SH-SY5Y (cell line): ENCODE data around the gene RAPGEF1.

Experiments used
- GATA2 ChIP-seq: IDR thresholded peaks from 2 replicates; pipeline ENCODE4 v1.6.1; 2011; ENCODE audit warnings: mild to moderate bottlenecking, low read depth, low read length
- GATA3 ChIP-seq: IDR thresholded peaks from 2 replicates; pipeline ENCODE4 v1.6.1; 2011; ENCODE audit warnings: low read depth, mild to moderate bottlenecking, low read length, moderate library complexity

Gene RAPGEF1

DNA sequence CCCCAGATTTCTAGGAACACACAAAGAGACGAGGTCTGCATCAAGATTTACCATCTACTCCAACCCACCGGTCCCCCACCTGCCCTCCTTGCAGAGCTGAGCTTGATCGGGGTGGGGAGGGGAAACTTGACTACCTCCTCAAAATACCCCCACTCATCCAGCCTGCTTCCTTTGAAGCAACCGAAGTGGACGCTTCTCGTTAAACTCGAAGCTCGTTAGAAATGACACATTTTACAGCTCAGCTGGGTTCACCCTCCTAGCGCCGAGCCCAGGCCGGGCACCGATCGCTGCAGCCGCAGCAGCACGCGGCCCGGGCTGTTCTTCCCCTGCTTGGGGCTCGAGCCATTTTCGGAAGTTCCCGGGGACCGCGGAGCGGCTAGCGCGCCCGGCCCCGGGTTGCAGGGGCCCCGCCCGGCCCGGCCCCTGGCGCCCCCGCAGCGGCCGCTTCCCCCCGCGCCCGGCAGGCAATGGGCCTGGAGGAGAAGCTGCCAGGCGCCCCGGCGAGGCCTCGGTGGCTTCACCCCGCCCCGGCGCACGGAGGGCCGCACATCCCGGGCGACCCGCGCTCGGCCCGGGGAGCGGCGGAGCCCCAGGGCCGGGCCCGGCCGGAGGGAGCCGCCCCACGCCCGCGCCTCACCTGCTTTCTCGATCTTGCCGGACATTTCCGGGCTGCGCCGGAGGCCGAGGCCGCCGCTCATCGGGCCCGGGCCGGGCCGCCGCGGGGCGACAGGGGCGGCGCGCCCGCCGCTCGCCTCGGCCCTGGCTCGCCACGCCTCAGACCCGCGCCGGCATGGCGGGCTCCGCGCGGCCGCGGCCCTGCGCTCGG, 530 bp downstream of the RAPGEF1 start:
- TF ChIP-seq GATA3: no peak
- TF ChIP-seq GATA2: no peak

DNA sequence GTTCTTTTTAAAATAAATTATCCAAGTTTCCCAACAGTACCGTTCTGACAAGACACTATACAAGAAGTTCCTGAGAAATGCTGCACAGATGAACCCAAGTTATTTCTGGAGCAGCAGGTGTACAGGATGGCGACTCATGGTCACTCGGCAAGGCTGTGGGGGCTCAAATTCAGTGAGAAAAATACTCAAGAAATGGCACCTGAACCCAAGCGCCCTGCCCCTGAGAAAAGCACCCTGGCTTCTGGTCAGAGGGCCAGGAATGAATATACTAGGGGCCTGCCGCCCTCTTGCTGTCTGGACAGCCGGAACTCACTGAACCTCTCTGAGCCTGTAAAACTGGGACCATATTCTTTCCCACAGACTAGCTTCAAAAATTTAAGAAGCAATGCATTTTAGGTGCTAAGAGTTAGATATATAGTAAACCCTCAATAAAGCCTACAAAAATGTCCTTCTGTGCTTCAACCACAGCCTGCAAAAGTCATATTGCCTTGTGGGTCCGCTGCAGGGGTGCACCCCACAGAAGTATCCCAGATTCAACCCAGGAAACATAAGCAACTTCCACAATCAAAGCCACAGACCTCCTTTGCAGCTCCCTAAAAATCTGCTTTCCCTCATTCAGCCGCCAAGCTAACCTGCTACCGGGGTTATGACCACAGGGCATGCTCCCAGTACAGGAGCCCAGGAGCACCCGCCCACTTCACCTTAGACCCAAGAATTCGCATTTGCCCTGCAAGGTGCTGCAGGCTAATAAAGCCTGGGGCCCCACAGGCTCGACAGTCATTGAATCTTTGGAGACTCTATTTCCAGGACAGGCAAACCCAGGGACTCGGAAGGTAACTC, 1.4 kb downstream of the RAPGEF1 start:
- TF ChIP-seq GATA3: no peak
- TF ChIP-seq GATA2: no peak

DNA sequence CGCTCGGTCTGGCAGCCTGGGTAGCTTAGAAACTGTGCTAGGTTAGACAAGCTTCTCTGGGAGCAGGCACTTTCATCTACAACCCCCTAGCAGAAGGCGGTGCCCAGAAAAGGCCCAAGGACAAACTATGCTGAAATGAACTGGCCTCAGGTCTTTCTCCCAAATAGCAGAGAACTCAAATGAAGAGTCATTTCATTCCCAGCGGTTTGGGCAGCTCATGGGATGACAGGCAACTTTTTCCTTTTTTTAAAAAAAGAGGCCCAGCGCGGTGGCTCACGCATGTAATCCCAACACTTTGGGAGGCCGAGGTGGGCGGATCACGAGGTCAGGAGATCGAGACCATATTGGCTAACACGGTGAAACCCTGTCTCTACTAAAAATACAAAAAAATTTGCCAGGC, 2.5 kb downstream of the RAPGEF1 start:
- TF ChIP-seq GATA2 (no peak), GATA3 (no peak)

GRCh38 chr9:131736431-131736830, 3.4 kb downstream of the RAPGEF1 start:
- TF ChIP-seq GATA2: no peak
- TF ChIP-seq GATA3: no peak

- TF ChIP-seq GATA2: no peak
- no peak for TF ChIP-seq GATA3
These were observed 4.4 kb downstream of the RAPGEF1 start for GRCh38 chr9:131735238-131736128.

DNA sequence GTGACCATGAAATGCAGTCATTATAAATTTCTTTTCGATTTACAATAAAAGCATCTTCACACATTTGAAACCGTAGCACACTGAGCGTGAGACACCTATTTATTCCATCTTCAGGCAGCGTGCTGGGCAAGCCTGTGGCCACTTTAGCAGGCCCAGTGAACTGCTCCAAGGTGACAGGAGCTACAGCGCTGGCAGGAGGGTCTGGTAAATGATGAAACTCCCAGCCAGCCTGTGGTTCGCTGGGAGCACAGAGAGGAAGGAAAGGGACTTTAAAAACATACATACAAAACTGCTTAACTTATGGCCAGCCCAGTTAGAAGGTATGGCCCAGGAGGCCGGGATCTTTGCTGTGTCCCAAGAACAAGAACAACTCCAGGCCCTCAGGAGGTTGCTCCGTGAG, 5.1 kb downstream of the RAPGEF1 start:
- TF ChIP-seq GATA3 (no peak), GATA2 (no peak)

DNA sequence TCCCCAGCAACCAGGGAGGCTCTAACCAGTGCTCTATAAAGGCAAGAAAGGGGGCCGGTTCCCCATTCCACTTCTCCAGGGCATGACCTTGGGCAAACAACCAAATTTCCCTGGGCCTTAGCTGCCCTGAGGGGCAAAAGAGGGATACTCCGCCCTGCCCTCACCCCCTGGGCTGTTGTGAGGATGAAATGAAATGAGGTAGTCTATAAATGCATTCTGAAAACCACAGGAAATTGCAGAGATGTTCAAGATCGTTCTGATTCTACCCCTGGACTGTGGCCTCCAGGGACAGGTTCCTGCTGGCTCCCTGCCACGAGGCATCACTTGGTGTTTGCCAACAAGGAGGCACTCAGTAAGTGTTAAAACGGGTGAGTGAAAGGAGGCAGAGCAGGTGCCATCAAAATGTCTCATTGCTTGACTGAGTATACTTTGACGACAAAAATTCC, 5.7 kb downstream of the RAPGEF1 start:
- TF ChIP-seq GATA2 (no peak), GATA3 (no peak)

DNA sequence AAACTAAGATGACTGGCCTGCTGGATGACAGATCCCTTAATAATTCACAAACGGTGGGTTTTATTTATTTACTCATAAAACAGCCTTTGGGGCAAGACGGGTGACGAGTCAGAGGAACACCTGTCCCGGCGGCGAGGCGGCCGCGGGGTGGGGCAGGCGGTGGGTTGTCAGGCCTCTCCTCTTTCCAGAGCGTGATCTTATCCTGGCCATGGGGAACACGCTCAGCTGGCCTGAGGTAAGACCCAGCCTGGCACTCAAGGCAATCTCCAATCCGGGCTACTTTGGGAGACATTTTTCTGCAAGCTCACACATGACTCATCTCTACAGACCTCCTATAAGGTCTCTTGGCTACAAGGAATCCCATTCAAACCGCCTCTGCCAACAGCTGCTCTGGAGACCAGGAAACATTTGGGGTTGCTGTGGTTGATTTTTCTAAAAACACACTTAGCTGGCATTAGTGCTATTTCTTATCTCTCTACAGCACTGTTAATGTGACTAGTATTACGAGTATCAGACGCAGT, 6.3 kb downstream of the RAPGEF1 start:
- TF ChIP-seq GATA2 (no peak), GATA3 (no peak)

DNA sequence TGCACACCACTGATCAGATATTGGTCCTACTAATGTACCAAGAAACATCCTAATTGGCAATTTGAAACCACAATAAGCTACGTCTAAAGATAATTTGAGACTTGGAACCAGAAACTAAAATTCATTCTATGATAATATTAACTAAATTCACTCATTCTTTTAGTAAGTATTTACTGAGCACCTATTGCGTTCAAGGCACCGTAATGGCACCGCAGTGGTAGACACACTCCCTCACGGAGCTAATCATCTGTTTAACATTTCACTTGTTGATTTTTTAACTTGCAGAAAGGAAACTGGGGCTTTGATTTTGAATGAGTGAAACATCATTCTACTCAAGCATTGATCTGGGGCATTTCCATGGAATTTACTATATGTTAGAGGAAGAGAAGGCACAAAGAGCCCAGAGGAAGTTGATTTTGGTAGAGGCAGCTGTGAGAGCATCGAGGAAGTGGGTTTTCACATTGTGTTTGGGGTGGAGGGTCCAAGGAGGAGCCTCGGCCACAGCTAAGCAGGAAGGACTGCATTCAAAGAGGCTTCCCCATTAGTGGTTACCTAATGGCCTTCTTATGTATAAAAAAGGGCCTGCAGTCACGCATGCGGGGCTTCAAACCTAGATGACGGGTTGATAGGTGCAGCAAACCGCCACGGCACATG, 7.1 kb downstream of the RAPGEF1 start:
- TF ChIP-seq GATA3 (no peak), GATA2 (no peak)

- no peak for TF ChIP-seq GATA2
- TF ChIP-seq GATA3: no peak
These were observed 7.8 kb downstream of the RAPGEF1 start for GRCh38 chr9:131732061-131732526.

DNA sequence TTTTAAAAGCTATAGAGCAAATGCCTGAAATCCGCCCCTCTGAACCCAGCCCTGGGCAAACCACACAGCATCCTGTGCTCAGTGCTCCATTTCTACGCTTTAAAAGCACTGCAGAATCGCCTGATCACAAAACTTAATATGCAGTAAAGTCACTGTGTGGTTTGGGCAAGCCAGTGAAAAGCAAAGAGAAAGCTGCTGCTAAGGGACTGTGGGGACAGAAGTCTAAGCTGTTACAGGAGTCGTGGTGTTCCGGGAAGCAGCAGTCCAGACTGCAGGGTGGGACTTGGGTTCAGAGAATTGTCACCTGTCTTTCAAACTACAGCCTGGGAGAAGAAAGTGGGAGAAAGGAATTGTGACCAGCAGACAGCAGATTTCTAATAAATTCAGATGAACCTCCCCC, 8.2 kb downstream of the RAPGEF1 start:
- TF ChIP-seq GATA3 (no peak), GATA2 (no peak)

DNA sequence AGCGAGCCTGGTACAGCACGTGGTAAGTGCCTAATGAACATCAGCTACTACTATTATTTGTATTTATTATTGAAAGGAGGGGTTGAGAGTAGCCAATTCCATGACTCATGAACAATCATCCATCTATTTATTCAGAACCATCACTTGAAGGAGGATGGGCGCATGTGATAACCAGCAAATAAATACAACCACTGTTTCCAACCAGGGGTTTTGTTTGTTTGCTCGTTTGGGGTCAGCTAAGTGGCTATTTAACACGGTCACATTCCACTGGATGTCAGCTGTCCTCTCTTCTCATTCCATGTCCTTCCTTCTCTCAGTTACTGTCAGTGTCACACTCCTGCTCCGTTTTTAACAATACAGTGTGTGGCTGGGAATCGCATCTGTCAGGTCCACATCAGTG, 8.6 kb downstream of the RAPGEF1 start:
- no peak for TF ChIP-seq GATA3
- TF ChIP-seq GATA2: no peak

- no peak for TF ChIP-seq GATA2
- TF ChIP-seq GATA3: no peak
These were observed 10.9 kb downstream of the RAPGEF1 start for GRCh38 chr9:131728961-131729360.
